H1 (cell line): ENCODE measurements around the gene SAA2. TPM values are rescaled to one million over a fixed set of nuclear protein-coding genes. Genes with fewer than 3 reads are reported as not detected.

Source experiments
- CTCF ChIA-PET: fragments of 300-600 bp; sonication (Branson Sonifier 250); formaldehyde crosslinking; loops from one replicate; lab custom pipeline; 2021; ENCODE audit not compliant: partially characterized antibody; lab: Charles Lee
- POLR2A ChIA-PET: fragments of 300-600 bp; sonication (Branson Sonifier 250); formaldehyde crosslinking; loops from one replicate; lab custom pipeline; 2021; ENCODE audit warnings: inconsistent platforms; ENCODE audit not compliant: partially characterized antibody; lab: Charles Lee
- DNase-seq, 2 experiments: peaks; one replicate each; pipeline versions ENCODE4 v3.0.0 to v3.0.0-alpha.2; 2010 to 2022; ENCODE audit warnings: low spot score in 2 of 2, low read depth in 1 of 2, mixed read lengths in 1 of 2
- FAIRE-seq: peaks from 2 replicates; lab custom pipeline; 2011; peaks lifted over from hg19 to GRCh38; lab: Jason Lieb, UNC
- H2AFZ ChIP-seq: 2 replicates; pipeline ENCODE4 v1.8.1; 2012; ENCODE audit warnings: low read length, inconsistent platforms
- H2AK5ac ChIP-seq: 2 replicates; pipeline ENCODE4 v1.6.1; 2013; ENCODE audit warnings: low read depth, low read length
- H2BK120ac ChIP-seq: replicated peaks from 2 replicates; pipeline ENCODE3; 2013; ENCODE audit warnings: low read depth, low read length, inconsistent platforms
- H2BK12ac ChIP-seq: 2 replicates; pipeline ENCODE4 v1.6.1; 2013; ENCODE audit warnings: low read depth, low read length
- H2BK15ac ChIP-seq: 2 replicates; pipeline ENCODE4 v1.6.1; 2013; ENCODE audit warnings: low read length
- H2BK20ac ChIP-seq: 2 replicates; pipeline ENCODE4 v1.6.1; 2013; ENCODE audit warnings: low read length
- H2BK5ac ChIP-seq: 2 replicates; pipeline ENCODE4 v1.6.1; 2013; ENCODE audit warnings: low read depth, low read length
- H3K14ac ChIP-seq: 2 replicates; pipeline ENCODE4 v1.6.1; 2013; ENCODE audit warnings: inconsistent platforms; ENCODE audit not compliant: insufficient read length
- H3K18ac ChIP-seq: 2 replicates; pipeline ENCODE4 v1.6.1; 2013; ENCODE audit warnings: low read length; ENCODE audit errors: extremely low read depth
- H3K23ac ChIP-seq: 2 replicates; pipeline ENCODE4 v1.6.1; 2013; ENCODE audit warnings: inconsistent platforms; ENCODE audit not compliant: insufficient read length
- H3K23me2 ChIP-seq: 2 replicates; pipeline ENCODE4 v1.6.1; 2013; ENCODE audit warnings: low read depth, low read length
- H3K27ac ChIP-seq: 2 replicates; pipeline ENCODE4 v1.6.1; 2011; ENCODE audit warnings: low read depth, low read length, inconsistent platforms
- H3K27me3 ChIP-seq, 4 experiments: replicated peaks in 1 of 4; 1 replicate in 1 of 4; 2 replicates in 3 of 4; pipeline versions ENCODE4 v1.6.1 to v1.8.1; 2011 to 2013; ENCODE audit warnings: low read length in 3 of 4, mild to moderate bottlenecking in 3 of 4, inconsistent platforms in 2 of 4, mixed read lengths in 2 of 4, moderate library complexity in 1 of 4; ENCODE audit not compliant: control insufficient read depth in 3 of 4, insufficient read depth in 3 of 4; ENCODE audit errors: extremely low read depth in 1 of 4
- H3K36me3 ChIP-seq, 4 experiments: 2 replicates each; pipeline versions ENCODE4 v1.6.1 to v1.8.1; 2011 to 2013; ENCODE audit warnings: mild to moderate bottlenecking in 4 of 4, low read length in 3 of 4, moderate library complexity in 2 of 4, control low read depth in 1 of 4, inconsistent platforms in 1 of 4; ENCODE audit not compliant: insufficient read depth in 4 of 4, control insufficient read depth in 2 of 4
- H3K4ac ChIP-seq: replicated peaks from 2 replicates; pipeline ENCODE3; 2013; ENCODE audit warnings: low read length, low read depth, mixed read lengths, inconsistent platforms; ENCODE audit not compliant: insufficient read length
- H3K4me1 ChIP-seq, 4 experiments: replicated peaks in 1 of 4; 1 replicate in 1 of 4; 2 replicates in 3 of 4; pipeline versions ENCODE4 v1.6.1 to v1.8.1; 2011 to 2013; ENCODE audit warnings: low read length in 3 of 4, inconsistent platforms in 2 of 4, mixed read lengths in 1 of 4; ENCODE audit not compliant: insufficient read depth in 4 of 4, control insufficient read depth in 3 of 4
- H3K4me2 ChIP-seq, 2 experiments: 2 replicates each; pipeline versions ENCODE4 v1.6.1 to v1.8.1; 2011 to 2013; ENCODE audit warnings: low read depth in 2 of 2, low read length in 2 of 2, control low read depth in 1 of 2, inconsistent platforms in 1 of 2, mild to moderate bottlenecking in 1 of 2; ENCODE audit not compliant: insufficient read depth in 1 of 2
- H3K4me3 ChIP-seq, 4 experiments: fragments of 200-600, 300-600 bp in 1 of 4; sonication (generic), shearing (Covaris generic), sonication (Bioruptor Twin) in 1 of 4; 2 replicates each; pipeline versions ENCODE4 v1.5.1 to v1.8.1; 2011 to 2016; ENCODE audit warnings: low read length in 4 of 4, low read depth in 3 of 4, control low read depth in 2 of 4, inconsistent platforms in 2 of 4, mild to moderate bottlenecking in 2 of 4, mixed read lengths in 1 of 4, moderate library complexity in 1 of 4; ENCODE audit not compliant: insufficient read depth in 2 of 4; ENCODE audit errors: extremely low read depth in 1 of 4
- H3K56ac ChIP-seq: replicated peaks from 2 replicates; pipeline ENCODE3; 2013; ENCODE audit warnings: low read depth, mild to moderate bottlenecking, mixed read lengths, low read length, inconsistent platforms; ENCODE audit not compliant: insufficient read length
- H3K79me1 ChIP-seq: 2 replicates; pipeline ENCODE4 v1.6.1; 2013; ENCODE audit warnings: low read depth, low read length, control low read depth
- H3K79me2 ChIP-seq, 2 experiments: 2 replicates each; pipeline versions ENCODE4 v1.6.1 to v1.8.1; 2012 to 2013; ENCODE audit warnings: low read length in 2 of 2, mild to moderate bottlenecking in 2 of 2, inconsistent platforms in 1 of 2; ENCODE audit not compliant: insufficient read depth in 2 of 2, control insufficient read depth in 1 of 2
- H3K9ac ChIP-seq, 4 experiments: replicated peaks in 1 of 4; 1 replicate in 1 of 4; 2 replicates in 3 of 4; pipeline versions ENCODE4 v1.6.1 to v1.8.1; 2011 to 2013; ENCODE audit warnings: low read depth in 3 of 4, low read length in 3 of 4, control low read depth in 2 of 4, mild to moderate bottlenecking in 2 of 4, moderate library complexity in 2 of 4, inconsistent platforms in 1 of 4; ENCODE audit errors: extremely low read depth in 1 of 4
- H3K9me3 ChIP-seq, 2 experiments: 2 replicates each; pipeline versions ENCODE4 v1.6.1 to v1.8.1; 2012 to 2013; ENCODE audit warnings: mild to moderate bottlenecking in 2 of 2, moderate library complexity in 2 of 2, control low read depth in 1 of 2, inconsistent platforms in 1 of 2, low read depth in 1 of 2, low read length in 1 of 2, mixed read lengths in 1 of 2; ENCODE audit not compliant: insufficient read depth in 2 of 2
- H4K20me1 ChIP-seq, 2 experiments: replicated peaks in 1 of 2; 2 replicates each; pipeline versions ENCODE3 to v1.8.1; 2011 to 2013; ENCODE audit warnings: inconsistent platforms in 2 of 2, low read length in 2 of 2, mild to moderate bottlenecking in 1 of 2; ENCODE audit not compliant: insufficient read depth in 2 of 2, control insufficient read depth in 1 of 2
- H4K5ac ChIP-seq: 2 replicates; pipeline ENCODE4 v1.6.1; 2013; ENCODE audit warnings: low read length, low read depth, mixed read lengths, inconsistent platforms; ENCODE audit not compliant: insufficient read length
- H4K8ac ChIP-seq: 2 replicates; pipeline ENCODE4 v1.8.0; 2013; ENCODE audit warnings: mild to moderate bottlenecking, moderate library complexity, low read length, inconsistent platforms; ENCODE audit not compliant: insufficient read depth; ENCODE audit errors: extremely low read depth
- H4K91ac ChIP-seq: replicated peaks from 2 replicates; pipeline ENCODE3; 2013; ENCODE audit warnings: low read length, mixed read lengths, inconsistent platforms; ENCODE audit not compliant: insufficient read length
- BCL11A ChIP-seq, 2 experiments: IDR thresholded peaks; one replicate each; pipeline ENCODE4 v1.6.1; 2011; ENCODE audit warnings: low read depth in 2 of 2, low read length in 2 of 2, mild to moderate bottlenecking in 2 of 2
- CEBPB ChIP-seq: IDR thresholded peaks from 2 replicates; pipeline ENCODE4 v1.6.1; 2012; ENCODE audit warnings: low read depth, low read length
- EGR1 ChIP-seq: IDR thresholded peaks from 2 replicates; pipeline ENCODE4 v1.6.1; 2011; ENCODE audit warnings: low read depth, low read length, borderline replicate concordance
- EP300 ChIP-seq, 2 experiments: IDR thresholded peaks; 1 replicate in 1 of 2; 2 replicates in 1 of 2; pipeline ENCODE4 v1.6.1; 2011 to 2012; ENCODE audit warnings: low read depth in 2 of 2, low read length in 2 of 2, mild to moderate bottlenecking in 2 of 2, borderline replicate concordance in 1 of 2, inconsistent platforms in 1 of 2, moderate library complexity in 1 of 2
- FOSL1 ChIP-seq: IDR thresholded peaks from 2 replicates; pipeline ENCODE4 v1.6.1; 2011; ENCODE audit warnings: mild to moderate bottlenecking, low read depth, low read length, moderate library complexity; ENCODE audit not compliant: insufficient read depth
- JUN ChIP-seq: IDR thresholded peaks from 2 replicates; pipeline ENCODE4 v1.6.1; 2011; ENCODE audit warnings: low read depth, mild to moderate bottlenecking, improper control_type of control experiment, low read length
- MAFK ChIP-seq: IDR thresholded peaks from 2 replicates; pipeline ENCODE4 v1.6.1; 2012; ENCODE audit warnings: low read depth, mild to moderate bottlenecking, improper control_type of control experiment, low read length
- RAD21 ChIP-seq, 2 experiments: IDR thresholded peaks in 1 of 2; conservative IDR thresholded peaks in 1 of 2; 2 replicates each; pipeline ENCODE4 v1.6.1; 2011; ENCODE audit warnings: low read depth in 2 of 2, low read length in 2 of 2, improper control_type of control experiment in 1 of 2, inconsistent platforms in 1 of 2, mild to moderate bottlenecking in 1 of 2, moderate library complexity in 1 of 2
- RFX5 ChIP-seq: IDR thresholded peaks from 2 replicates; pipeline ENCODE4 v1.6.1; 2011; ENCODE audit warnings: low read depth, low read length, improper control_type of control experiment, borderline replicate concordance
- SIN3A ChIP-seq, 2 experiments: IDR thresholded peaks in 1 of 2; conservative IDR thresholded peaks in 1 of 2; 2 replicates each; pipeline ENCODE4 v1.6.1; 2011 to 2012; ENCODE audit warnings: low read length in 2 of 2, improper control_type of control experiment in 1 of 2, low read depth in 1 of 2, mild to moderate bottlenecking in 1 of 2
- SIX5 ChIP-seq: IDR thresholded peaks from 2 replicates; pipeline ENCODE4 v1.6.1; 2011; ENCODE audit warnings: mild to moderate bottlenecking, low read depth, low read length
- TCF12 ChIP-seq: IDR thresholded peaks from 2 replicates; pipeline ENCODE4 v1.6.1; 2011; ENCODE audit warnings: low read depth, mild to moderate bottlenecking, low read length
- TEAD4 ChIP-seq: IDR thresholded peaks from 2 replicates; pipeline ENCODE4 v1.6.1; 2012; ENCODE audit warnings: low read depth, low read length, inconsistent platforms, mixed read lengths
- YY1 ChIP-seq: IDR thresholded peaks from 2 replicates; pipeline ENCODE4 v1.6.1; 2011; ENCODE audit warnings: low read depth, mild to moderate bottlenecking, low read length
- WGBS, 2 experiments: shearing (Covaris generic) in 1 of 2; methylation state at CpG; one replicate each; pipeline versions ENCODE4 v1.1.6 to v1.1.7; 2013 to 2015; ENCODE audit warnings: low lambda C conversion rate in 2 of 2, mixed read lengths in 2 of 2, inconsistent platforms in 1 of 2, low coverage in 1 of 2, missing lambda C conversion rate in 1 of 2; ENCODE audit not compliant: insufficient replicate concordance in 2 of 2, insufficient coverage in 1 of 2, insufficient read length in 1 of 2; ENCODE audit errors: extremely low coverage in 1 of 2, missing lambda C conversion rate in 1 of 2; 5-methylcytosine and 5-hydroxymethylcytosine counted together
- polyA plus RNA-seq, 7 experiments: library from polyadenylated mRNA; depleted of rRNA in 3 of 7; stranded (reverse) in 5 of 7; unstranded in 2 of 7; fragments of >200 nt in 5 of 7; fragments of 200-250 nt in 2 of 7; gene quantifications; 1 replicate in 5 of 7; 2 replicates in 1 of 7; 4 replicates in 1 of 7; pipeline versions ENCODE4 v1.2.1 to v1.2.3, GENCODE V29; 2011 to 2013; ENCODE audit warnings: missing spikeins in 2 of 7, mixed read lengths in 2 of 7
- total RNA-seq: library from RNA; stranded (reverse); fragmentation: NEBNext Ultra II Directional; extraction: Animal tissue kit (Norgen Biotek cat#: 25700); gene quantifications from 2 replicates; pipeline ENCODE4 v1.2.1, GENCODE V29; 2021

The SAA2 gene
- total and polyA plus RNA-seq, 2 of the 8 experiments (the other 6 are each of a cell fraction or from before 2014, with no cell fraction given), result not detected

DNA sequence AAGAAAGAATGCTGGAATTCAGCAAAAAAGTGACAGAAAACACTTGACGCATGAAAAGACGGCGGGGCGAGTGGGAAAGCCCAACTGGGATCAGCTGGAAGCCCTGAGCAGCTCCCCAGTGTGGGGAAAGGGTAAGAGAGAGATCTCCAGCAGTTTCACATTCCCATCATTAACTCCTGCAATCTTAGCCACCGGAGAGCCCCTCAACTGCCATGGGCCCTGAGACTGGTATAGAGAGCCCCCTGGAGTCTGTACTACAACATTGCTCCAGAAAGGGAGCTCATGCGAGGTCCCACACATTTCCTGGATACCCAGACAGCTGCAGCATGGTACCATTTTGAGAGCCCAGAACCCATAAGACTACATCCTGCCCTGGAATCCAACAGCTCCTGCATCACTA is 44.7 kb downstream of the SAA2 start:
- ChIA-PET POLR2A (interaction anchor here (0.5 to 1.2 kb wide), 2 partner anchors 88 to 659 kb away, joined by 3 to 8 read pairs; partner anchors contain the start of gene USH1C), CTCF (interaction anchor here (0.6 to 2.7 kb wide), 36 partner anchors 8 to 448 kb away, joined by 3 to 55 read pairs (median 6); partner anchors contain the start of genes MRGPRX4, SAA1 and SAAL1)
- Histone ChIP-seq H3K4me2 (peak overlapping the region in 1 of 2 experiments; percentile 64; a peak in 2 of 4 replicates), H2BK12ac (no peak overlapping the region), H2AFZ (peak overlapping the region; percentile 83), H3K18ac (no peak overlapping the region), H3K27me3 (no peaks in the 10 kb centered on the region), H4K8ac (no peak overlapping the region), H3K9ac (no peak overlapping the region), H4K20me1 (no peaks in the 10 kb centered on the region), H2AK5ac (no peak overlapping the region), H3K79me1 (no peaks in the 10 kb centered on the region), H3K23ac (no peak overlapping the region), H3K56ac (no peak overlapping the region), H3K4me3 (no peak overlapping the region), H2BK15ac (no peak overlapping the region), H2BK5ac (no peak overlapping the region), H3K9me3 (no peaks in the 10 kb centered on the region), H2BK120ac (no peak overlapping the region), H3K79me2 (no peaks in the 10 kb centered on the region), H3K14ac (no peak overlapping the region), H3K27ac (no peak overlapping the region), H4K5ac (no peak overlapping the region), H3K36me3 (no peaks in the 10 kb centered on the region), H3K4ac (no peak overlapping the region), H4K91ac (no peak overlapping the region), H2BK20ac (no peak overlapping the region), H3K4me1 (no peaks in the 10 kb centered on the region), H3K23me2 (no peaks in the 10 kb centered on the region)
- FAIRE-seq (peak; percentile 87), DNase-seq (peak in 1 of 2 experiments; percentile 58)
- WGBS, 2 experiments, result 5% methylated on average over 6 of the region's 6 CpGs; no CpG with 5 or more reads in 1 of the 2 experiments
- TF ChIP-seq EP300 (IDR thresholded peaks at IDR 0.05; ENCODE audit: borderline replicate concordance in 1 of 2, low read depth in 2 of 2, low read length in 2 of 2), result no peak
- no peak for TF ChIP-seq FOSL1
- TF ChIP-seq MAFK, result no peak
- peak; percentile 68 for TF ChIP-seq YY1
- peak; percentile 90 to 94 for TF ChIP-seq RAD21 (IDR thresholded peaks at IDR 0.05 in 1 of 2, conservative IDR thresholded peaks at IDR 0.05 in 1 of 2; ENCODE audit: low read depth in 2 of 2, low read length in 2 of 2)
- no peak for TF ChIP-seq SIX5
- peak in 1 of 2 experiments; percentile 62; a peak in 2 of 4 replicates for TF ChIP-seq SIN3A (conservative IDR thresholded peaks at IDR 0.05 in 1 of 2, IDR thresholded peaks at IDR 0.05 in 1 of 2; ENCODE audit: low read depth in 1 of 2, low read length in 2 of 2)
- no peak for TF ChIP-seq CEBPB
- TF ChIP-seq JUN, result no peak
- TF ChIP-seq EGR1, result no peak
- no peak for TF ChIP-seq RFX5
- TF ChIP-seq TEAD4, result peak; percentile 59
- TF ChIP-seq BCL11A (IDR thresholded peaks at IDR 0.05; ENCODE audit: low read depth in 2 of 2, low read length in 2 of 2), result no peak
- TF ChIP-seq TCF12, result no peak
